WERI-Rb-1 (cell line): Measurements from ENCODE around the gene TUBGCP3.

Source experiments
- DNase-seq: peaks from one replicate; pipeline ENCODE4 v3.0.0-alpha.2; 2020
- H3K27ac ChIP-seq: fragments of 250-450 bp; sonication (Bioruptor Pico); 2 replicates; pipeline ENCODE4 v1.5.1; 2020; ENCODE audit warnings: mild to moderate bottlenecking, moderate library complexity
- H3K27me3 ChIP-seq: fragments of 250-450 bp; sonication (Bioruptor Pico); 2 replicates; pipeline ENCODE4 v1.5.1; 2021; ENCODE audit warnings: mild to moderate bottlenecking, low read depth, moderate library complexity; ENCODE audit not compliant: insufficient read depth, severe bottlenecking
- H3K36me3 ChIP-seq: fragments of 250-450 bp; sonication (Bioruptor Pico); 2 replicates; pipeline ENCODE4 v1.5.1; 2020; ENCODE audit warnings: mild to moderate bottlenecking, moderate library complexity
- H3K4me3 ChIP-seq: 2 replicates; pipeline ENCODE4 v1.5.1; 2011; ENCODE audit warnings: low read depth, mild to moderate bottlenecking, control low read depth, low read length
- H3K9me3 ChIP-seq: fragments of 250-450 bp; sonication (Bioruptor Pico); 2 replicates; pipeline ENCODE4 v1.5.1; 2021; ENCODE audit warnings: mild to moderate bottlenecking, moderate library complexity; ENCODE audit not compliant: severe bottlenecking
- CTCF ChIP-seq: IDR thresholded peaks from 2 replicates; pipeline ENCODE4 v1.5.1; 2011; ENCODE audit warnings: low read depth, mild to moderate bottlenecking, control low read depth, inconsistent platforms, low read length

The TUBGCP3 gene

GRCh38 chr13:112438094-112438493, 149.9 kb downstream of the TUBGCP3 start:
- peaks cover 87% of the 10 kb centered on the region for H3K27me3 ChIP-seq
- H3K9me3 ChIP-seq = peaks cover 7% of the 10 kb centered on the region
- TF ChIP-seq CTCF = no peak
- no peaks in the 10 kb centered on the region for H3K36me3 ChIP-seq
- no peak for DNase-seq
- H3K4me3 ChIP-seq = no peak overlapping the region
- no peak overlapping the region for H3K27ac ChIP-seq

- DNase-seq = no peak
- H3K36me3 ChIP-seq = no peaks in the 10 kb centered on the region
- no peak overlapping the region for H3K27ac ChIP-seq
- no peak for TF ChIP-seq CTCF
- peaks cover 84% of the 10 kb centered on the region for H3K27me3 ChIP-seq
- no peak overlapping the region for H3K4me3 ChIP-seq
- H3K9me3 ChIP-seq = peaks cover 7% of the 10 kb centered on the region
Observed at GRCh38 chr13:112435973-112436372, 152.0 kb downstream of the TUBGCP3 start.
